Transverse colon (tissue), 4 donors: ENCODE measurements around the gene CLDN2.

Experiments
- POLR2A ChIP-seq: fragments of 450-650 bp; IDR thresholded peaks from one replicate; pipeline ENCODE4 v1.6.1; 2016; ENCODE audit warnings: antibody characterized with exemption, mild to moderate bottlenecking, moderate library complexity
- POLR2AphosphoS5 ChIP-seq, 3 donors: sonication (generic); formaldehyde crosslinking; IDR thresholded peaks; one replicate each; pipeline ENCODE4 v1.6.1; 2016; ENCODE audit warnings: antibody characterized with exemption in 3 of 3
- TF ChIP-seq, protein P1 (sequence below), 5 experiments: fragments of 200-600 bp in 3 of 5; fragments of 450-650 bp in 2 of 5; sonication (generic) in 3 of 5; IDR thresholded peaks; 1 replicate in 2 of 5; 2 replicates in 3 of 5; pipeline ENCODE4 v1.5.1; 2016 to 2017; ENCODE audit warnings: antibody characterized with exemption in 5 of 5, inconsistent platforms in 3 of 5, mild to moderate bottlenecking in 2 of 5, moderate library complexity in 1 of 5

DNA sequence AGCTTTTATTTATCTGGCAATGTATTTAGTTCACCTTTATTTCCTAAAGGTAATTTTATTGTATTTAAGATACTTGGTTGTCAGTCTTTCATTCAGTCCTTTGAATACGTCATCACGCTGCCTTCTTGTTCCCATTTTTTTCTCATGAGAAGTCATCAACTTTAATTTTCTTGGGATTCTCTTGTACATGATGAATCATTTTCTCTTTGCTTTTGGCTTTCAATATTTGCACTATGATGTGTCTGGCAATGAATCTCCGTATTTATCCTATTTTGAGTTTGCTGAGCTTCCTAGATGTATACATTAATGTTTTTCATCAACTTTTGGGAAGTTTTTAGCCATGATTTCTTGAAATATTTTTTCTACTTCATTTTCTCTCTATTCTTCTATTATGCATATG lies 28.4 kb downstream of the CLDN2 start:
- TF ChIP-seq, protein P1, sequence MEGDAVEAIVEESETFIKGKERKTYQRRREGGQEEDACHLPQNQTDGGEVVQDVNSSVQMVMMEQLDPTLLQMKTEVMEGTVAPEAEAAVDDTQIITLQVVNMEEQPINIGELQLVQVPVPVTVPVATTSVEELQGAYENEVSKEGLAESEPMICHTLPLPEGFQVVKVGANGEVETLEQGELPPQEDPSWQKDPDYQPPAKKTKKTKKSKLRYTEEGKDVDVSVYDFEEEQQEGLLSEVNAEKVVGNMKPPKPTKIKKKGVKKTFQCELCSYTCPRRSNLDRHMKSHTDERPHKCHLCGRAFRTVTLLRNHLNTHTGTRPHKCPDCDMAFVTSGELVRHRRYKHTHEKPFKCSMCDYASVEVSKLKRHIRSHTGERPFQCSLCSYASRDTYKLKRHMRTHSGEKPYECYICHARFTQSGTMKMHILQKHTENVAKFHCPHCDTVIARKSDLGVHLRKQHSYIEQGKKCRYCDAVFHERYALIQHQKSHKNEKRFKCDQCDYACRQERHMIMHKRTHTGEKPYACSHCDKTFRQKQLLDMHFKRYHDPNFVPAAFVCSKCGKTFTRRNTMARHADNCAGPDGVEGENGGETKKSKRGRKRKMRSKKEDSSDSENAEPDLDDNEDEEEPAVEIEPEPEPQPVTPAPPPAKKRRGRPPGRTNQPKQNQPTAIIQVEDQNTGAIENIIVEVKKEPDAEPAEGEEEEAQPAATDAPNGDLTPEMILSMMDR (IDR thresholded peaks at IDR 0.05): no peak
- no peak for TF ChIP-seq POLR2AphosphoS5 (IDR thresholded peaks at IDR 0.05)
- TF ChIP-seq POLR2A: no peak
